ENCODE data around the gene TNFRSF19. TPM values are rescaled to one million over a fixed set of nuclear protein-coding genes. Genes with fewer than 3 reads are reported as not detected.
"Not testable (repeated sequence)": the region's sequence is repeated elsewhere in the genome, so short reads cannot be mapped to it uniquely, and the experiment has no call there.

The TNFRSF19 gene
- total RNA-seq, 2 donors from 2014 or later = 5.4 to 6.9 TPM

DNA sequence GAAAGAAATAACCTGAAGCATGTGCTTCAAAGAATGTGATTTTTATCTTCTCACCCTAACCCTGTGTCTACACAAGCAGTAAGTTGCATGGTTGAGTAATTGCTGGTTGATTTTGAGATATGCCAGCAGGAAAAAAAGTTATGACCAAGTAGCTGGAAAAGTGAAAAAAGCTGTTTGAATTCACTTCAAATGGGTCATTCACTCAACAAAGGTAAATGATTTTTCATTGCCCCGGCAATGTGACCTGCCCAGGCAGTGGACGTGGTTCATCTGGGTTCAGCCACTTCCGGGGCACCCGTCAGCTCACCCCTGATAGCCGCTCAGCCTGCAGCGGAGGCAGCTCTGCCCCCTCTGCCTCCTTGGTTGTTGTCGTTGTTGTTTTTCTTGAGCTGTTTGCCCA is 18.5 kb downstream of the TNFRSF19 start:
- H3K36me3 ChIP-seq (replicated peaks in 1 of 2; ENCODE audit: insufficient read depth in 1 of 2, low read depth in 2 of 2) = no peaks in the 10 kb centered on the region
- H3K4me3 ChIP-seq = no peak overlapping the region
- H3K27me3 ChIP-seq = no peaks in the 10 kb centered on the region
- peak overlapping the region in 1 of 4 donors; percentile 22 for H3K27ac ChIP-seq
- no peak for ATAC-seq
- DNase-seq = no peak
- intact Hi-C loops (cut with DNase I) = no loop called here
- H3K9me3 ChIP-seq = no peaks in the 10 kb centered on the region
- 28 to 29% methylated on average over 7 of the region's 7 CpGs for WGBS, 2 donors
- TF ChIP-seq, protein P1, sequence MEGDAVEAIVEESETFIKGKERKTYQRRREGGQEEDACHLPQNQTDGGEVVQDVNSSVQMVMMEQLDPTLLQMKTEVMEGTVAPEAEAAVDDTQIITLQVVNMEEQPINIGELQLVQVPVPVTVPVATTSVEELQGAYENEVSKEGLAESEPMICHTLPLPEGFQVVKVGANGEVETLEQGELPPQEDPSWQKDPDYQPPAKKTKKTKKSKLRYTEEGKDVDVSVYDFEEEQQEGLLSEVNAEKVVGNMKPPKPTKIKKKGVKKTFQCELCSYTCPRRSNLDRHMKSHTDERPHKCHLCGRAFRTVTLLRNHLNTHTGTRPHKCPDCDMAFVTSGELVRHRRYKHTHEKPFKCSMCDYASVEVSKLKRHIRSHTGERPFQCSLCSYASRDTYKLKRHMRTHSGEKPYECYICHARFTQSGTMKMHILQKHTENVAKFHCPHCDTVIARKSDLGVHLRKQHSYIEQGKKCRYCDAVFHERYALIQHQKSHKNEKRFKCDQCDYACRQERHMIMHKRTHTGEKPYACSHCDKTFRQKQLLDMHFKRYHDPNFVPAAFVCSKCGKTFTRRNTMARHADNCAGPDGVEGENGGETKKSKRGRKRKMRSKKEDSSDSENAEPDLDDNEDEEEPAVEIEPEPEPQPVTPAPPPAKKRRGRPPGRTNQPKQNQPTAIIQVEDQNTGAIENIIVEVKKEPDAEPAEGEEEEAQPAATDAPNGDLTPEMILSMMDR (IDR thresholded peaks at IDR 0.05) = no peak
- no peak for TF ChIP-seq POLR2A (IDR thresholded peaks at IDR 0.05)
- H3K4me1 ChIP-seq = no peaks in the 10 kb centered on the region

DNA sequence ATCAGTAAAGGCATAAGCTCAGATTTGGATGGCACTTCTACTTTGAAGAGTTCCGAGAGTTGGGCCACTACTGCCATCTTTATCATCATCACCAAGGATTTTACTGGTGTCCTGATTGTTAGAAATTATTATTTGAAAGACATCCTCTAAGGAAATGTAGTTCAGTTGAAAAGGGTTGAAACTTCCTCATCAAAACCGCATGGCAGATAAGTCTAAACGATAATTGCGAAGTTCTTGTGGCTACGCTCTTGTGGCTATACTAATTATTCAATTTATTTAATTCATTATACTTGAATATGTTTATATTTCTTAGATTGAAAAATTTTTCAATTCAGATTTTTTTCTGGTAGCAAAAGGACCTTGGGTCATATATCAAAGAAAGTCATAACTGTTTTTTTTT is 22.4 kb downstream of the TNFRSF19 start:
- H3K4me3 ChIP-seq = no peak overlapping the region
- no peaks in the 10 kb centered on the region for H3K9me3 ChIP-seq
- intact Hi-C loops (cut with DNase I) = no loop called here
- no peak for ATAC-seq
- no peak overlapping the region for H3K27ac ChIP-seq
- no peaks in the 10 kb centered on the region for H3K36me3 ChIP-seq (replicated peaks in 1 of 2; ENCODE audit: insufficient read depth in 1 of 2, low read depth in 2 of 2)
- DNase-seq = no peak
- no peaks in the 10 kb centered on the region for H3K4me1 ChIP-seq
- H3K27me3 ChIP-seq = no peaks in the 10 kb centered on the region
- TF ChIP-seq, protein P1 (IDR thresholded peaks at IDR 0.05) = no peak
- TF ChIP-seq POLR2A (IDR thresholded peaks at IDR 0.05) = no peak
- 70 to 91% methylated on average over 5 of the region's 5 CpGs for WGBS, 2 donors

DNA sequence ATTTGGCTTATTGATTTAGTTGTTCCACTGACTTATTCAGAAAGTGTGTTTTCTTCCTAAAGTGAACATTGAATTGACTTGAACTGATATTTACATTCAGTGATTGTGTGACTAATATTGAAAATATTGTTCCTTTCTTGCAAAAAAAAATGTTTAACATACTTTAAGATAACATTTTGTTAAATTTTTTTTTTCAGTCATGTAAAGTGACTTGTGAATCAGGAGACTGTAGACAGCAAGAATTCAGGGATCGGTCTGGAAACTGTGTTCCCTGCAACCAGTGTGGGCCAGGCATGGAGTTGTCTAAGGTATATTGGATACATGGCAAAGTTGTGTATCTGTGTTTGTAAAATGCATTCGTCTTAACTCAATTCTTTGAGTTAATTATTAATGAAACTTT is 22.9 kb downstream of the TNFRSF19 start:
- TF ChIP-seq, protein P1 (IDR thresholded peaks at IDR 0.05) = no peak
- no peak for TF ChIP-seq POLR2A (IDR thresholded peaks at IDR 0.05)
- no peaks in the 10 kb centered on the region for H3K9me3 ChIP-seq
- intact Hi-C loops (cut with DNase I) = no loop called here
- H3K4me1 ChIP-seq = no peaks in the 10 kb centered on the region
- no peaks in the 10 kb centered on the region for H3K36me3 ChIP-seq (replicated peaks in 1 of 2; ENCODE audit: insufficient read depth in 1 of 2, low read depth in 2 of 2)
- no peak for DNase-seq
- 54 to 58% methylated on average over 2 of the region's 2 CpGs for WGBS, 2 donors
- H3K4me3 ChIP-seq = no peak overlapping the region
- no peak for ATAC-seq
- no peaks in the 10 kb centered on the region for H3K27me3 ChIP-seq
- no peak overlapping the region for H3K27ac ChIP-seq

DNA sequence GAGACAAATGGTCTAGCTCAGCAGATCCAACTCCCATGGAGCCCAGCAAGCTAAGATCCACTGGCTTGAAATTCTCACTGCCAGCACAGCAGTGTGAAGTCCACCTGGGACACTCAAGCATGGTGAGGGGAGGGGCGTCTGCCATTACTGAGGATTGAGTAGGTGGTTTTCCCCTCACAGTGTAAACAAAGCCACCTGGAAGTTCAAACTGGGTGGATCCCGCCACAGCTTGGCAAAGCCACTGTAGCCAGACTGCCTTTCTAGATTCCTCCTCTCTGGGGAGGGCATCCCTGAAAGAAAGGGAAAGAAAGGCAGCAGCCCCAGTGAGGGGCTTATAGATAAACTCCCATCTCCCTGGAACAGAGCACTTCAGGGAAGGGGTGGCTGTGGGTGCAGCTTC is 24.1 kb downstream of the TNFRSF19 start:
- DNase-seq; H3K4me1 ChIP-seq; H3K36me3 ChIP-seq (replicated peaks in 1 of 2; ENCODE audit: insufficient read depth in 1 of 2, low read depth in 2 of 2); H3K27me3 ChIP-seq; H3K27ac ChIP-seq; ATAC-seq; intact Hi-C loops (cut with DNase I); H3K4me3 ChIP-seq; H3K9me3 ChIP-seq: not testable (repeated sequence)
- WGBS, 2 donors = 56 to 57% methylated on average over 2 of the region's 2 CpGs

DNA sequence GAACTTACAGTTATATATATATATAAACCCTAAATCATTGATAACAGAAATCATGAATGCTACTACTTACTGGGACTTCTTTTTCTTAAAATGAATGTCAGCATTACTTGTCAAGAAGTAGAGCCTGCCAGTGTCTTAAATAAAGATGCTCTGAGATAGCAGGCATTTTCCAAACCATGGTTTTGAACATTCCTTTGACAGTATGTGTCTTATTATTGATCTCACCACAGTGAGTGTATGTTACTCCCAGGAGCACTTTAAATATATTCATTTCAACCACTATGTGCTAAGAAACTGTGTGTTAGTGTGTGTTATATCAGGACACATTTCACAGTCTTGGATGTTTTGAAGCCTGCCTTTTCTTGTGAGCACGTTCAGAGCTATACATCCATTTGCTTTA is 28.2 kb downstream of the TNFRSF19 start:
- H3K27ac ChIP-seq = peak overlapping the region in 3 of 4 donors; percentile 1 to 73 (median 69)
- intact Hi-C loops (cut with DNase I) = no loop called here
- 24 to 34% methylated on average over 1 of the region's 1 CpG for WGBS, 2 donors

More for the DNA sequence above, 28.2 kb downstream of the TNFRSF19 start:
- ATAC-seq (no peak), DNase-seq (no peak)
- TF ChIP-seq, protein P1 (IDR thresholded peaks at IDR 0.05) = no peak
- TF ChIP-seq POLR2A (IDR thresholded peaks at IDR 0.05) = no peak
- no peaks in the 10 kb centered on the region for H3K36me3 ChIP-seq (replicated peaks in 1 of 2; ENCODE audit: insufficient read depth in 1 of 2, low read depth in 2 of 2)
- no peaks in the 10 kb centered on the region for H3K9me3 ChIP-seq
- H3K4me1 ChIP-seq = peaks cover 6% of the 10 kb centered on the region
- H3K27me3 ChIP-seq = no peaks in the 10 kb centered on the region
- H3K4me3 ChIP-seq = no peak overlapping the region

Measured in body of pancreas (tissue), 4 donors.